ENCODE data around the gene RAB40C.

RAB40C gene

GRCh38 chr16:676565-676902 is 86.7 kb downstream of the RAB40C start:
- TF ChIP-seq, protein P1, sequence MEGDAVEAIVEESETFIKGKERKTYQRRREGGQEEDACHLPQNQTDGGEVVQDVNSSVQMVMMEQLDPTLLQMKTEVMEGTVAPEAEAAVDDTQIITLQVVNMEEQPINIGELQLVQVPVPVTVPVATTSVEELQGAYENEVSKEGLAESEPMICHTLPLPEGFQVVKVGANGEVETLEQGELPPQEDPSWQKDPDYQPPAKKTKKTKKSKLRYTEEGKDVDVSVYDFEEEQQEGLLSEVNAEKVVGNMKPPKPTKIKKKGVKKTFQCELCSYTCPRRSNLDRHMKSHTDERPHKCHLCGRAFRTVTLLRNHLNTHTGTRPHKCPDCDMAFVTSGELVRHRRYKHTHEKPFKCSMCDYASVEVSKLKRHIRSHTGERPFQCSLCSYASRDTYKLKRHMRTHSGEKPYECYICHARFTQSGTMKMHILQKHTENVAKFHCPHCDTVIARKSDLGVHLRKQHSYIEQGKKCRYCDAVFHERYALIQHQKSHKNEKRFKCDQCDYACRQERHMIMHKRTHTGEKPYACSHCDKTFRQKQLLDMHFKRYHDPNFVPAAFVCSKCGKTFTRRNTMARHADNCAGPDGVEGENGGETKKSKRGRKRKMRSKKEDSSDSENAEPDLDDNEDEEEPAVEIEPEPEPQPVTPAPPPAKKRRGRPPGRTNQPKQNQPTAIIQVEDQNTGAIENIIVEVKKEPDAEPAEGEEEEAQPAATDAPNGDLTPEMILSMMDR (IDR thresholded peaks at IDR 0.05; ENCODE audit: control insufficient read depth, insufficient read depth, low read depth, low read length, missing control alignments), result no peak
- DNase-seq (ENCODE audit: low read depth), result no peak
- H3K4me3 ChIP-seq (ENCODE audit: control insufficient read depth, low read depth, low read length), result no peak overlapping the region

DNA sequence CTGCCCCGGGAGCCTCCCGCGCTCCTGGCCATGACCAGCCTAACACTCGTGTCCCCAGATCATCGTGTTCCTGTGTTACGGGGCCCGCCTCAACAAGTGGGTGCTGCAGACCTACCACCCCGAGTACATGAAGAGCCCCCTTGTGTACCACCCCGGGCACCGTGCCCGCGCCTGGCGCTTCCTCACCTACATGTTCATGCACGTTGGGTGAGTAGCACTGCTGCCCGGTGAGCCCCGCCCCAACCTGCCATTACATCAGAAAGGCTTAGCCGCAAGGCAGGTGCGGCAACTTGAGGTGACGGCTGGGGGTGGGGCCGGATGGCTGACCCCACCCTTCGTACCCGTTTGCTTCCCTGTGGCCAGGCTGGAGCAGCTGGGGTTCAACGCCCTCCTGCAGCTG is 87.0 kb downstream of the RAB40C start:
- no peak for DNase-seq (ENCODE audit: low read depth)
- TF ChIP-seq, protein P1 (IDR thresholded peaks at IDR 0.05; ENCODE audit: control insufficient read depth, insufficient read depth, low read depth, low read length, missing control alignments), result no peak
- H3K4me3 ChIP-seq (ENCODE audit: control insufficient read depth, low read depth, low read length), result no peak overlapping the region

DNA sequence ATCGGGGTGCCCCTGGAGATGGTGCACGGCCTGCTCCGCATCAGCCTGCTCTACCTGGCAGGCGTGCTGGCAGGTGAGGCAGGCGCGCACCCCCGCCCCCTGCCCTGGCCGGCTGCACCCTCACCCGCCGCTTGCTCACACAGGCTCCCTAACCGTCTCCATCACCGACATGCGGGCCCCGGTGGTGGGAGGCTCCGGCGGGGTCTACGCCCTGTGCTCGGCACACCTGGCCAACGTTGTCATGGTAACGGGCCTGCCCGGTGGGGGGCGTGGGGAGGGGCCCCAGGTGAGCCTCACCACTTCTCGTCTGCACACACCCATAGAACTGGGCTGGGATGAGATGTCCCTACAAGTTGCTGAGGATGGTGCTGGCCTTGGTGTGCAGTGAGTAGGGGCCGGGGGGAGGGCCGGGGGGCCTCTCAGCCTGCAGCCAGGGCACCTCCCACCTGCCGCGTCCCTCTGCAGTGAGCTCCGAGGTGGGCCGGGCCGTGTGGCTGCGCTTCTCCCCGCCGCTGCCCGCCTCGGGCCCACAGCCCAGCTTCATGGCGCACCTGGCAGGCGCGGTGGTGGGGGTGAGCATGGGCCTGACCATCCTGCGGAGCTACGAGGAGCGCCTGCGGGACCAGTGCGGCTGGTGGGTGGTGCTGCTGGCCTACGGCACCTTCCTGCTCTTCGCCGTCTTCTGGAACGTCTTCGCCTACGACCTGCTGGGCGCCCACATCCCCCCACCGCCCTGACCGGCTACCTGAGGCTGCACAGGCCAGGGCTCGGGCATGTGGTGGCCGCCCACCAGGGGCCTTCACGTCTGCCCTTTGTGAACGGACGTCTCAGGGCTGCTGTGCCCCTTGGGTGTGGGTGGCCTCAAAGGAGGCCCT is 87.7 kb downstream of the RAB40C start:
- TF ChIP-seq, protein P1 (IDR thresholded peaks at IDR 0.05; ENCODE audit: control insufficient read depth, insufficient read depth, low read depth, low read length, missing control alignments), result no peak
- no peak overlapping the region for H3K4me3 ChIP-seq (ENCODE audit: control insufficient read depth, low read depth, low read length)
- no peak for DNase-seq (ENCODE audit: low read depth)

GRCh38 chr16:678209-678857 is 88.5 kb downstream of the RAB40C start:
- no peak for DNase-seq (ENCODE audit: low read depth)
- H3K4me3 ChIP-seq (ENCODE audit: control insufficient read depth, low read depth, low read length), result no peak overlapping the region
- TF ChIP-seq, protein P1 (IDR thresholded peaks at IDR 0.05; ENCODE audit: control insufficient read depth, insufficient read depth, low read depth, low read length, missing control alignments), result no peak
